GM06990 (cell line): ENCODE data around the gene CACNA1A.

Experiments used
- DNase-seq: peaks from one replicate; pipeline ENCODE4 v3.0.0-alpha.2; 2011; ENCODE audit not compliant: insufficient read length; ENCODE audit errors: extremely low read depth
- H3K27me3 ChIP-seq: replicated peaks from 2 replicates; pipeline ENCODE4 v1.6.0; 2011; ENCODE audit warnings: low read length; ENCODE audit not compliant: control insufficient read depth, insufficient read depth
- H3K36me3 ChIP-seq: 2 replicates; pipeline ENCODE4 v1.5.1; 2011; ENCODE audit warnings: low read length; ENCODE audit not compliant: control insufficient read depth, insufficient read depth
- H3K4me3 ChIP-seq: replicated peaks from 2 replicates; pipeline ENCODE4 v1.5.1; 2011; ENCODE audit warnings: low read depth, mild to moderate bottlenecking, control low read depth, low read length
- CTCF ChIP-seq: IDR thresholded peaks from 2 replicates; pipeline ENCODE4 v1.5.1; 2011; ENCODE audit warnings: low read length, control low read depth, mild to moderate bottlenecking, inconsistent platforms; ENCODE audit not compliant: insufficient read depth, poor library complexity, severe bottlenecking

Gene CACNA1A

GRCh38 chr19:13503570-13504235 is 2.6 kb downstream of the CACNA1A start:
- no peak for DNase-seq
- Histone ChIP-seq H3K4me3 (no peak overlapping the region), H3K36me3 (no peaks in the 10 kb centered on the region), H3K27me3 (no peaks in the 10 kb centered on the region; the same call in none of the 2 replicates)
- no peak for TF ChIP-seq CTCF

GRCh38 chr19:13502231-13502630 is 4.0 kb downstream of the CACNA1A start:
- TF ChIP-seq CTCF, result no peak
- no peak for DNase-seq

GRCh38 chr19:13499692-13500091 is 6.6 kb downstream of the CACNA1A start:
- TF ChIP-seq CTCF, result no peak
- no peak for DNase-seq
- no peaks in the 10 kb centered on the region; the same call in none of the 2 replicates for H3K27me3 ChIP-seq
- H3K36me3 ChIP-seq, result no peaks in the 10 kb centered on the region
- no peak overlapping the region for H3K4me3 ChIP-seq

More at GRCh38 chr19:13502231-13502630, 4.0 kb downstream of the CACNA1A start:
- H3K36me3 ChIP-seq, result no peaks in the 10 kb centered on the region
- H3K4me3 ChIP-seq, result no peak overlapping the region
- no peaks in the 10 kb centered on the region; the same call in none of the 2 replicates for H3K27me3 ChIP-seq

GRCh38 chr19:13493516-13494310 is 12.6 kb downstream of the CACNA1A start:
- no peak overlapping the region for H3K4me3 ChIP-seq
- no peak for DNase-seq
- H3K27me3 ChIP-seq, result no peaks in the 10 kb centered on the region
- TF ChIP-seq CTCF, result no peak
- H3K36me3 ChIP-seq, result no peaks in the 10 kb centered on the region

- no peak overlapping the region for H3K4me3 ChIP-seq
- no peak for DNase-seq
- H3K27me3 ChIP-seq, result no peaks in the 10 kb centered on the region
- no peak for TF ChIP-seq CTCF
- H3K36me3 ChIP-seq, result no peaks in the 10 kb centered on the region
Measured at GRCh38 chr19:13492128-13492527, 14.2 kb downstream of the CACNA1A start.
